HuH-7.5 (cell line): ENCODE data around the gene ROR2.
"Not testable (repeated sequence)": the region's sequence is repeated elsewhere in the genome, so short reads cannot be mapped to it uniquely, and the experiment has no call there.

ENCODE experiments used
- DNase-seq: peaks from one replicate; pipeline ENCODE4 v3.0.0; 2011; ENCODE audit warnings: low spot score

Gene ROR2

DNA sequence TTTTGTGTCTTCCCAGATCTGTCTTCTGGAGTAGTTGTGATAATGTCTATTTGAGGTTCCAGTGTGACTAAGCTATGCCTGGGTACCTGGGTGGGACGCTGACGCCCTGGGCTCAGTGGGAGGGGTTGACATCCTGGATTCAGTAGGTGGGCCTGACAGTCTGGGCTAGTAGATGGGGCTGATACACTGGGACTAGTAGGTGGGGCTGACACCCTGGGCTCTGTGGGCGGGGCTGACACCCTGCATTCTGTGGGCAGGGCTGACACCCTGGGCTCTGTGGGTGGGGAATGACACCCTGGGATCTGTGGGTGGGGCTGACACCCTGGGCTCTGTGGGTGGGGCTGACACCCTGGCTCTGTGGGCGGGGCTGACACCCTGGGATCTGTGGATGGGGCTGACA is 153.5 kb downstream of the ROR2 start:
- not testable (repeated sequence) for DNase-seq

- DNase-seq = no peak
Measured at GRCh38 chr9:91795598-91796241, 154.3 kb downstream of the ROR2 start.

DNA sequence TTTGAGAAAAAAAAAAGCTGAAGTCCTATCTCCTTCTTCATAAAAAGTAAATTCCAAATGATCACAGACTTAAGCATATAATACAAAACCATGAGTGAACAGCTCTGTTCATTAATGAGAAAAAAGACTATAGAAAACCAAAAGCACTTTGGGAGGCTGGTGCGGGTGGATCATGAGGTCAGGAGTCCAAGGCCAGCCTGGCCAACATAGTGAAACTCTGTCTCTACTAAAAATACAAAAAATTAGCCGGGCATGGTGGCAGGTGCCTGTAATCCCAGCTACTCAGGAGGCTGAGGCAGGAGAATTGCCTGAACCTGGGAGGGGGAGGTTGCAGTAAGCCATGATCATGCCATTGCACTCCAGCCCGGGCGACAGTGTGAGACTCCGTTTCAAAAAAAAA is 156.7 kb downstream of the ROR2 start:
- DNase-seq = not testable (repeated sequence)

DNA sequence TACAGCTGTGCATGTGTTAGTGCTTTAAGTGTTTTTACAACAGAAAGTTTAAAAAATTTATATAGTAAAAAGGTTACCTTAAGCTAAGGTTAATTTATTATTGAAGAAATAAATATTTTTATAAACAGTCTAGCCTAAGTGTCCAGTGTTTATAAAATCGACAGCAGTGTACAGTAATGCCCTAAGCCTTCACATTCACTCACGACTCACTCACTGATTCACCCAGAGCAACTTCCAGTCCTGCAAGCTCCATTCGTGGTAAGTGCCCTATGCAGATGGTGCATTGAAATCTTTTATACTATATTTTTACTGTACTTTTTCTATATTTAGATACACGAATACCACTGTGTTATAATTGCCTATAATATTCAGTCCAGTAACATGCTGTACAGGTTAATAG is 159.1 kb downstream of the ROR2 start:
- DNase-seq = no peak

DNA sequence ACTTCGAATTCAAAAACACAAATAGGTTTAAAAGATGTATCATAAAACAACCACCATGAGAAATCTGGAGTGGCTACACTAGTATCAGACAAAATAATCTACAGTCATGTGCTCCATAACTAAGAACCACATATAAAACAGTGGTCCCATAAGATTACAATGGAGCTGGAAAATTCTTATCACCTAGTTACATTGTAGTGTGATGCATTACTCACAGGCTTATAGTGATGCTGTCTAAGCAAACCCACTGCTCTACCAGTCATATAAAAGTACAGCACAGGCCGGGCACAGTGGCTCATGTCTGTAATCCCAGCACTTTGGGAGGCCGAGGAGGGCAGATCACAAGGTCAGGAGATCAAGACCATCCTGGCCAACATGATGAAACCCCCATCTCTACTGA is 160.1 kb downstream of the ROR2 start:
- no peak for DNase-seq

GRCh38 chr9:91787931-91788330 is 162.1 kb downstream of the ROR2 start:
- no peak for DNase-seq

GRCh38 chr9:91786132-91786896 is 163.7 kb downstream of the ROR2 start:
- no peak for DNase-seq

DNA sequence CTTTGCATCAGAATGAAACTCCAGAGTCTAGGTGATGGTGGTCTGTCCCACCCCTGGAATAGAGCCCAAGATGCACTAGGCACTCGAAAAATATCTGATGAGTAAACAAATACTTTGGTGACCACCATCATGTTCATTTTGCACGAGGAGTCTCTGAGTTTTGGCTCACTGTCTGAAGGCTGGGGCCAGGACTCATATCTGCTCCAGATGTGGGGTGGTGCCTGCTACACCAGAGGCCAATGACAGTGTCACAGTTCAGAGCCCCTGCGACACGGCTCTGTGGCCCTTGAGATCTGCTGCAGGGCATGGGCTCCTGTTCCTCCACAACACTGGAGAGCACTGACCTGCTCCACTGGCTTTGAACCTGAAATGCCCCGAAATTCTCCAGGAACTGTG is 164.6 kb downstream of the ROR2 start:
- no peak for DNase-seq

DNA sequence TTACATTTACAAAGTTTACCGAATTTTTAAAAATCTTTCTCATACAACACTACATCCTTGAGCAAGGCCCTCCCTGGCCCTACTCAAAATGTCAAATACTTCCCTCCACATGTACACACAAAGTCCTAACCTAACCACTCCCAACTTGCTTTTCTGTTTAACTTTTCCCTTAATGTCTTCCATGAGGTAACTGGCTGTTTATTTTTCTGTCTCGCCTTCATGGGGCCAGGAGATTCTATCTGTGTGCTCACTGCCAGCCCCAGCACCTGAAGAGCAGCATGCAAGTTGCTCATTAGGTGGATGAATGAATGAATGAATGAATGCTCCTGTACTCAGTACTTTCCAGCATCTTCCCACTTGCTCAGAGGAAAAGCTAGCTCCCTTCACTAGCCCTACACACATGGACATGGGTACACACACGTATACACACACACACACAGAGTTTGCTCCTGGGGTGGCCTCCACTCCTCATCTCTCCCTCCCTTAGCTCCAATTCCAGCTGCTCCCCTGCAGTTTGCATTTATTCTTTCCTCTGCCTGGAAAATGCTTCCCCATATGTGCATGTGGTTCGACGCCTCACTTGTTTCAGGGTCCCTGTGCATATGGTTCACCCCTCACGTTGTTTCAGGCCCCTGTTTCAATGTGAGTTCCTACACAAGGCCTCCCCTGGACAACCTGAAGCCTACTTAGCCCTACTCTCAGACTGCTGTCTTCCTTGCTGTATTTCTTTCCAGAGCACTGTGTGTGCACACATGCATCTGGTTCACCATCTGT is 165.2 kb downstream of the ROR2 start:
- no peak for DNase-seq

DNA sequence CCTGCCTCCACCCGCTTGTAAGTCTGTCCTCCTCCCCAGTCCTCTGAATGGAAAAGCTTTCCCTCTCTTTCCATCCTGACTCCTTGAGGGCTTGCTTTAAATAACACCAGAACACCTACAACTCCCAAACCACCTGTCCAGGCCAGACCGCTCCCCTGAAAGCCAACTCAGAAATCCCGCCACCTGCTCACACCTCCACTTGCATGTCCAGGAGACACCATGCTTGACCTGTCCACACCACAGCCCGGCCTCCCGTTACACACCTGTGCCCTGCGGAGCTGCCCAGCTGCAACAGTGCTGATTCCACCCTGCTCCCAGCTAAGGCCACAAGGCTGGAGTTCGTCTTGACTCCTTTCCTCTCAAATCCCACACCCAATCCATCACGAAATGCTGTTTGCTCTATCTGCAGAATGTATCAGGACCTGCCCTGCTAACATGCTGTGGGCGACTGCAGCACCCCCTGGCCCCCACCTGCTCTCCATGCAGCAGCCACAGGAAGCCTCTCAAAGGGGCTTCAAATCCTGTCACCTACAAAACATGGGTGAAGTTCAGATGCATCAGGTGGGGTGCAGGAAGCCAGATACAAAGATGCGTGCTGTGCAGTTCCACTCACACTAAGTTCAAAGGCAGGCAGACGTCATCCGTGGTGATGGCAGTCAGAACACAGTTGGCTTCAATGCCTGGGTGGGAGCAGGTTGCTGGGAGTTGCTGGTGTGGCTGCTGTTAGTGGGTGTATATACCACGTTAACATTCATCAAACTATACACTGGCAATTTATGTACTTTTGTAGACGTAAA is 166.0 kb downstream of the ROR2 start:
- no peak for DNase-seq

- no peak for DNase-seq
Measured at GRCh38 chr9:91783411-91783810, 166.6 kb downstream of the ROR2 start.

- no peak for DNase-seq
Measured at GRCh38 chr9:91782708-91783214, 167.3 kb downstream of the ROR2 start.

GRCh38 chr9:91781906-91782305 is 168.1 kb downstream of the ROR2 start:
- no peak for DNase-seq

DNA sequence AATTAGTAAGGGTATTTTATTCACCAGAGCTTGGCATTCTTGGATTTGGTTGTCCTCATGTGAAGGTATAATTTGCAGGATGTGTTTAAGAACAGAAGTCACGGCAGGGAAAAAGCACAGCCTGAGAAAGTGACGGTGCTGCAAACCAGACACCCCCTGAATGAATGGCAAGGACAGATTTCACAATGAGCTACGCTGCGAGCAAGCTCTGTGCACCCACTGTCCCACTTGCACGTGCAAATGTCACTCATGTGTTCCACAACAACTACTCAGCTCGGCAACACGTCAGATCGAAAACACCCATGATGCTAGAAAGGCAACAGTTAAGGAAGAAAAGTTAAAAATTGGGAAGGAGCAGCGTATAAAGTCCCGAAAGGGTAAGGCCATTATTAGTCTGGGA is 168.9 kb downstream of the ROR2 start:
- DNase-seq = no peak

- no peak for DNase-seq
Measured at GRCh38 chr9:91778031-91778430, 172.0 kb downstream of the ROR2 start.

DNA sequence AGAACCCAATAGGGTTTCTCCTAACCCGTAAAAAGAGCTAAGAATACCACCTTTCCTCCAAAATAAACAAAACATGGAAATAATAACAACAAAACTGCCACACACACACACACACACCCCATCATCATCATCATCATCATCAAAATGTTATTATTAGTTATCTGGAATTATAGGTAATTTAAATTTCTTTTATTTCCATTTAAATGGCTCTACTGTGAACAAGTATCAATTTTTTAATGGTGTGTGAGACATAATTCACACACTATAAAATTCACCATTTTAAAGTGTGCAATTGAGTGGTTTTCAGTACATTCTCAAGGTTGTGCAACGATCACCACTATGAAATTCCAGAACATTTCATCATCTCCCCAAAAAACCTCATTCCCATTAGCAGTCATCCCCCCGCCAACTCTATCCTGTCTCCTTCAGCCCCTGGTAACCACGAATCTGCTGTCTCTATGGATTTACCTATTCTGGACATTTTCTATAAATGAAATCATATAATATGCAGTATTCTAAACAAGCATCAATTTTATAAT is 172.7 kb downstream of the ROR2 start:
- no peak for DNase-seq

DNA sequence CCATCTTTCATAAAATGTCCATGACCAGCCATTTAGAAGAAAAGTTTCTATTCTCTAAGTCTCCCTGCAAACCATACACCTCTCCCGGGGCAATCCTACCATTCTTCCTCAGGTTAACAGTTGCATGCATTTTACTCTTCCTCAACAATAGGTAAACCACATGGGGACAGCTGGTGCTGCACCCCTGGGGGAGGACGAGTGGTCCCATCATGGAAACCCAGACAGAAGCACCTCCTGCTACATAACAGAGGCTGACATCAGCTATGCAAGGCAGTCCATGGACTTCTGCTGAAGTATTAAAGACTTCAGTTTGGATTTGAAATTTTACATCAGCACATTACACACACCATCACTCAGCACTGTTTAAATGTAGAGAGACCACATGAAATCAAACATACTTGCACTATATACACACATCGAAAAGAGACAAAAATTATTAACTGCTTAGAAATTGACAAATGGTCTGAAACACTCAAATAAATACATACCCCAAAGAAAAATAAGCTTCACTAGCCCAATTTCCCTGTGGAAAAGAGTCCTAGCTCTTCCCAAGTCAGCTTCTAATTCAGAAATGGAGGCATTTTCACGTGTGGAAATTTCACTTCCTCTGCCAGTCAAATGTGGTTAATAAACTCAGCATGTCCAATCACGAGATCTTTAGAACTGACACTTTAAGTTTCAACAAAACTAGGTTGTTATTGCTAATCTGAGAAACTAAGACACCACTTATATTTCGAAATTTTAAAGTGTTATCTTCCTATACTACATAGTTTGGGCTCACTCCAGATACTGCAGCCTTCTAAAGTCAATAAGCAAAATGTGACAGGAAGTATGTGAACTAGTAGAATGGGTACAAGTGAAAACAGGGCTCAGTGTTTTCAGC is 173.4 kb downstream of the ROR2 start:
- no peak for DNase-seq

- no peak for DNase-seq
Measured at GRCh38 chr9:91775708-91776028, 174.4 kb downstream of the ROR2 start.

- DNase-seq = peak; percentile 54
Measured at GRCh38 chr9:91775011-91775707, 174.9 kb downstream of the ROR2 start.

DNA sequence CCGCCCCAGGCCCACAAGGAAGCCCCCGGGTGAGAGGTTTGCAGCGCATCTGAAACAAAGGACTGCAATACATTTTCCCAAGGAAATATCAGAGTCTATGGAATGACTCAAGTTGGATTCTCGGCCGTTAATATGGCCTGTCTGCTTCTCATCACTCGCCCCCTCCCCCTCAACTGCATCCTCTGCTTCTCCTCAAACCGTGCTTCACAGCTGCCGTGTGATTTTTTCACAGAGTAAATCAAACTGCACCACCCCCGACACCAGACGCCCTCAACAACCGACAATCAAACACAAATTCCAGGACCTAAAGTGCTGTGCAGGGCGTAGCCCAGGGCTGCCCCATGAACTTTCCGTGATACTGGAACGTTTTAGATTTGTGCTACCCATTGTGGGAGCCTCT is 176.9 kb downstream of the ROR2 start:
- DNase-seq = no peak
